DND-41 (cell line): ENCODE data around the gene UBL7.

Source experiments
- ATAC-seq: fragments of 200-7000 bp; cut with Tn5 transposase; 3 replicates; pipeline ENCODE4 v1.9.1; 2021; ENCODE audit warnings: low read depth; ENCODE audit not compliant: insufficient read depth
- DNase-seq: peaks from one replicate; pipeline ENCODE4 v3.0.0-alpha.2; 2020
- H2AFZ ChIP-seq: 2 replicates; pipeline ENCODE4 v1.6.0; 2012; ENCODE audit warnings: low read depth, low read length
- H3K27ac ChIP-seq: 2 replicates; pipeline ENCODE4 v1.5.1; 2012; ENCODE audit warnings: low read length, inconsistent platforms
- H3K27me3 ChIP-seq: fragments of 200-600 bp; sonication (generic); 2 replicates; pipeline ENCODE4 v1.6.0; 2012; ENCODE audit warnings: low read length, mild to moderate bottlenecking, inconsistent platforms; ENCODE audit not compliant: insufficient read depth, poor library complexity
- H3K36me3 ChIP-seq: 2 replicates; pipeline ENCODE4 v1.5.1; 2012; ENCODE audit warnings: low read length, inconsistent platforms; ENCODE audit not compliant: insufficient read depth
- H3K4me1 ChIP-seq: 2 replicates; pipeline ENCODE4 v1.5.1; 2012; ENCODE audit warnings: mild to moderate bottlenecking, low read length; ENCODE audit not compliant: insufficient read depth
- H3K4me2 ChIP-seq: 2 replicates; pipeline ENCODE4 v1.6.0; 2012; ENCODE audit warnings: mild to moderate bottlenecking, moderate library complexity, low read length, inconsistent platforms; ENCODE audit not compliant: insufficient read depth
- H3K4me3 ChIP-seq, 2 experiments: fragments of 200-600 bp in 1 of 2; shearing (Covaris generic) in 1 of 2; 2 replicates each; pipeline ENCODE4 v1.5.1; 2012 to 2016; ENCODE audit warnings: inconsistent platforms in 2 of 2, low read length in 2 of 2, mild to moderate bottlenecking in 2 of 2, low read depth in 1 of 2, moderate library complexity in 1 of 2
- H3K79me2 ChIP-seq: 2 replicates; pipeline ENCODE4 v1.6.0; 2012; ENCODE audit warnings: low read length, inconsistent platforms; ENCODE audit not compliant: insufficient read depth
- H3K9ac ChIP-seq: 2 replicates; pipeline ENCODE4 v1.6.0; 2012; ENCODE audit warnings: low read depth, mild to moderate bottlenecking, inconsistent platforms, low read length, moderate library complexity
- H3K9me3 ChIP-seq: 2 replicates; pipeline ENCODE4 v1.5.1; 2012; ENCODE audit warnings: low read length, moderate library complexity, mild to moderate bottlenecking, inconsistent platforms; ENCODE audit not compliant: insufficient read depth, severe bottlenecking
- H4K20me1 ChIP-seq: 2 replicates; pipeline ENCODE4 v1.6.0; 2012; ENCODE audit warnings: low read length; ENCODE audit not compliant: insufficient read depth
- EZH2 ChIP-seq: IDR thresholded peaks from 3 replicates; pipeline ENCODE4 v1.6.1; 2012; ENCODE audit warnings: borderline replicate concordance, low read depth, mild to moderate bottlenecking, moderate library complexity, low read length, inconsistent platforms; ENCODE audit not compliant: severe bottlenecking
- TF ChIP-seq, protein P1 (sequence below): IDR thresholded peaks from 2 replicates; pipeline ENCODE4 v1.5.1; 2012; ENCODE audit warnings: borderline replicate concordance, low read length, moderate library complexity, mild to moderate bottlenecking; ENCODE audit not compliant: poor library complexity, severe bottlenecking; ENCODE audit errors: extremely low read depth

UBL7 gene

DNA sequence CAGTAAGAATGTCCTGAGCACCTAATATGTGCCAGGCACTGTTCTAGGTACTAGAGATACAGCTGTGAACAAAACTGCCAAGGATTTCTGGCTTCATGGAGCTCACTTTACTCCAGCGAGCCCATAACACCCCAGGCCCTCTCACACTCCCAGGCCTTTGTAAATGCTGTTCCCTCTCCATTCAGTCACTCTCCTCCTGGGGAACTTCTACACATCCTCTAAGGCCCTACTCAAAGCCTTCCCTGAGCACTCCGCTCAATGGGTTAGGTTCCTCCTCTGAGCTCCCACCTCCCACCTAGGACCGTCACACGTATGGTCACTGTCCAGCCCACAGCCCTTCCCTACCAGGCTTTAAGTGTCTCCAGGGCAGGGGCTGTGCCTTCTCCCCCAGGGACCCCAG is 54.4 kb downstream of the UBL7 start:
- ATAC-seq = no peak
- no peaks in the 10 kb centered on the region for H3K27me3 ChIP-seq
- no peak overlapping the region for H3K4me3 ChIP-seq
- H3K36me3 ChIP-seq = peaks cover 13% of the 10 kb centered on the region
- H3K79me2 ChIP-seq = no peaks in the 10 kb centered on the region
- H4K20me1 ChIP-seq = no peaks in the 10 kb centered on the region
- H3K4me1 ChIP-seq = peaks cover 29% of the 10 kb centered on the region
- no peak overlapping the region for H3K4me2 ChIP-seq
- no peaks in the 10 kb centered on the region for H3K9me3 ChIP-seq
- no peak for DNase-seq
- no peak overlapping the region for H2AFZ ChIP-seq
- no peak overlapping the region for H3K9ac ChIP-seq
- no peak for TF ChIP-seq EZH2
- TF ChIP-seq, protein P1, sequence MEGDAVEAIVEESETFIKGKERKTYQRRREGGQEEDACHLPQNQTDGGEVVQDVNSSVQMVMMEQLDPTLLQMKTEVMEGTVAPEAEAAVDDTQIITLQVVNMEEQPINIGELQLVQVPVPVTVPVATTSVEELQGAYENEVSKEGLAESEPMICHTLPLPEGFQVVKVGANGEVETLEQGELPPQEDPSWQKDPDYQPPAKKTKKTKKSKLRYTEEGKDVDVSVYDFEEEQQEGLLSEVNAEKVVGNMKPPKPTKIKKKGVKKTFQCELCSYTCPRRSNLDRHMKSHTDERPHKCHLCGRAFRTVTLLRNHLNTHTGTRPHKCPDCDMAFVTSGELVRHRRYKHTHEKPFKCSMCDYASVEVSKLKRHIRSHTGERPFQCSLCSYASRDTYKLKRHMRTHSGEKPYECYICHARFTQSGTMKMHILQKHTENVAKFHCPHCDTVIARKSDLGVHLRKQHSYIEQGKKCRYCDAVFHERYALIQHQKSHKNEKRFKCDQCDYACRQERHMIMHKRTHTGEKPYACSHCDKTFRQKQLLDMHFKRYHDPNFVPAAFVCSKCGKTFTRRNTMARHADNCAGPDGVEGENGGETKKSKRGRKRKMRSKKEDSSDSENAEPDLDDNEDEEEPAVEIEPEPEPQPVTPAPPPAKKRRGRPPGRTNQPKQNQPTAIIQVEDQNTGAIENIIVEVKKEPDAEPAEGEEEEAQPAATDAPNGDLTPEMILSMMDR = no peak
- no peak overlapping the region for H3K27ac ChIP-seq

- no peak overlapping the region for H2AFZ ChIP-seq
- H3K36me3 ChIP-seq = peaks cover 6% of the 10 kb centered on the region
- H3K4me1 ChIP-seq = peaks cover 36% of the 10 kb centered on the region
- H3K4me3 ChIP-seq = no peak overlapping the region
- ATAC-seq (no peak), DNase-seq (no peak)
- no peaks in the 10 kb centered on the region for H4K20me1 ChIP-seq
- H3K27me3 ChIP-seq = no peaks in the 10 kb centered on the region
- no peaks in the 10 kb centered on the region for H3K9me3 ChIP-seq
- 0 out of 2 replicates have a peak overlapping the region, but pooled peaks have one; percentile 22 for H3K27ac ChIP-seq
- no peak overlapping the region for H3K4me2 ChIP-seq
- H3K9ac ChIP-seq = no peak overlapping the region
- H3K79me2 ChIP-seq = no peaks in the 10 kb centered on the region
- TF ChIP-seq, protein P1 = no peak
- no peak for TF ChIP-seq EZH2
Observed at GRCh38 chr15:74405823-74406222, 55.1 kb downstream of the UBL7 start.

DNA sequence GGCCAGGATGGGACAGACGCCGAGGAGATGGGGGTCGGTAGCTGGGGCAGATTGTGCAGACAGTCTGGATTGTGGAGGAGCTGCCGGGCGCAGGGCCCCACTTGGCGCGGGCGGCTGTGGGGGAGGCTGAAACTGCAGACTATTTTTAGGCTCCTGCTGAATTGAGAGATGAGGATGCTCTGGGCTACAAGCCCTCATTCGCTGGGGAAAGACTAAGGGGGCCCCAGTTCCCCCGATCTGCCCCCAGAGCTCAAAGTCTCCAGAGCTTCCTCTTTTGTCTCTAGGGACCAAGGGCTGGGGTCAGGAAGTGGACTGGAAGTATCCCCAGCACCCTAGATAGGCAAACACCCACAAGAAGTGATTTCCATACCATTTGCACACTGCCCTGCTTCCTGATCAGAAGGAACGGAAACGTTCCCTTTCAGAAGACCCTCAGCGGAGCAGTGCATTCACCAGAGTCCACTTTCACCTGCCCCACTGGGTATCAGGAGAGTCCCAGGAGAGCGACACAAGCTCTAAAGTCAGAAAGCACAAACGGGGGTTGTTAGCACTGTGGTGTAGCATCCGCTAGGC is 56.9 kb downstream of the UBL7 start:
- H3K4me1 ChIP-seq = peaks cover 53% of the 10 kb centered on the region
- DNase-seq = peak; percentile 51

More for the DNA sequence above, 56.9 kb downstream of the UBL7 start:
- no peak overlapping the region for H2AFZ ChIP-seq
- H3K27me3 ChIP-seq = no peaks in the 10 kb centered on the region
- H3K36me3 ChIP-seq = no peaks in the 10 kb centered on the region
- ATAC-seq = no peak
- H4K20me1 ChIP-seq = no peaks in the 10 kb centered on the region
- 0 out of 2 replicates have a peak overlapping the region, but pooled peaks have one; percentile 40 for H3K4me2 ChIP-seq
- peak overlapping the region; percentile 99 for H3K27ac ChIP-seq
- peak overlapping the region; percentile 38; the same call in 1 of the 2 replicates for H3K9ac ChIP-seq
- H3K4me3 ChIP-seq = no peak overlapping the region
- TF ChIP-seq, protein P1 = no peak
- TF ChIP-seq EZH2 = no peak
- no peaks in the 10 kb centered on the region for H3K79me2 ChIP-seq
- no peaks in the 10 kb centered on the region for H3K9me3 ChIP-seq
